HEK293 (cell line): ENCODE results near the gene STUM.

Experiments used
- CTCF ChIA-PET: fragments of 350-600 bp; formaldehyde crosslinking; extraction: SDS; loops from one replicate; lab custom pipeline; 2021; ENCODE audit warnings: antibody characterized with exemption; lab: Yijun Ruan, JAX
- POLR2A ChIA-PET: fragments of 300-600 bp; formaldehyde crosslinking; extraction: SDS; loops from one replicate; lab custom pipeline; 2020; ENCODE audit warnings: antibody characterized with exemption, inconsistent platforms; lab: Yijun Ruan, JAX
- H3K27ac ChIP-seq: fragments of 200-500 bp; sonication (Bioruptor generic); 2 replicates; pipeline ENCODE4 v1.5.1; 2014; ENCODE audit warnings: low read depth, low read length, control low read depth, inconsistent platforms; ENCODE audit errors: extremely low read depth
- H3K36me3 ChIP-seq, 2 experiments: fragments of 200-500 bp in 1 of 2; sonication (Bioruptor generic) in 1 of 2; 1 replicate in 1 of 2; 2 replicates in 1 of 2; pipeline ENCODE4 v1.5.1; 2014 to 2017; ENCODE audit warnings: inconsistent platforms in 2 of 2, low read length in 2 of 2; ENCODE audit not compliant: control insufficient read depth in 2 of 2, insufficient read depth in 1 of 2
- H3K4me1 ChIP-seq: fragments of 200-500 bp; sonication (Bioruptor generic); 2 replicates; pipeline ENCODE4 v1.5.1; 2014; ENCODE audit warnings: mild to moderate bottlenecking, low read length, inconsistent platforms; ENCODE audit not compliant: control insufficient read depth, insufficient read depth
- H3K4me3 ChIP-seq: 2 replicates; pipeline ENCODE4 v1.5.1; 2011; ENCODE audit warnings: low read depth, mild to moderate bottlenecking, control low read depth, low read length, moderate library complexity
- H3K9me3 ChIP-seq: fragments of 200-500 bp; sonication (Bioruptor generic); 2 replicates; pipeline ENCODE4 v1.5.1; 2014; ENCODE audit warnings: low read depth, low read length, inconsistent platforms; ENCODE audit not compliant: control insufficient read depth, insufficient read depth
- HOXC10 ChIP-seq: sonication (generic); formaldehyde crosslinking; IDR thresholded peaks from 2 replicates; pipeline ENCODE4 v1.8.1; 2023; ENCODE audit warnings: mild to moderate bottlenecking, missing genetic modification reagents
- ZBTB1 ChIP-seq: fragments of 450-650 bp; formaldehyde crosslinking; IDR thresholded peaks from 2 replicates; pipeline ENCODE4 v1.5.1; 2016; ENCODE audit warnings: missing biosample characterization, missing genetic modification characterization
- ZIC2 ChIP-seq: fragments of 450-650 bp; formaldehyde crosslinking; IDR thresholded peaks from 2 replicates; pipeline ENCODE4 v1.5.1; 2016; ENCODE audit warnings: missing biosample characterization, missing genetic modification characterization
- ZNF501 ChIP-seq: fragments of 450-650 bp; formaldehyde crosslinking; IDR thresholded peaks from 2 replicates; pipeline ENCODE4 v1.5.1; 2016; ENCODE audit warnings: missing biosample characterization, missing genetic modification characterization
- ZNF677 ChIP-seq: fragments of 450-650 bp; IDR thresholded peaks from 2 replicates; pipeline ENCODE4 v1.5.0; 2018; ENCODE audit warnings: missing biosample characterization, mild to moderate bottlenecking, missing genetic modification characterization, moderate library complexity
- ZNF785 ChIP-seq: fragments of 450-650 bp; formaldehyde crosslinking; IDR thresholded peaks from 2 replicates; pipeline ENCODE4 v1.5.1; 2016; ENCODE audit warnings: missing biosample characterization, missing genetic modification characterization
- ZNF837 ChIP-seq: fragments of 450-650 bp; formaldehyde crosslinking; IDR thresholded peaks from 2 replicates; pipeline ENCODE4 v1.5.1; 2016; ENCODE audit warnings: missing biosample characterization, missing genetic modification characterization
- TF ChIP-seq, protein P1 (sequence below): fragments of 450-650 bp; IDR thresholded peaks from 2 replicates; pipeline ENCODE4 v1.5.1; 2018; ENCODE audit warnings: missing biosample characterization, mild to moderate bottlenecking, missing genetic modification characterization
- TF ChIP-seq, protein P2 (sequence below): fragments of 450-650 bp; formaldehyde crosslinking; IDR thresholded peaks from 2 replicates; pipeline ENCODE4 v1.5.1; 2016; ENCODE audit warnings: missing biosample characterization, missing genetic modification characterization

The STUM gene

DNA sequence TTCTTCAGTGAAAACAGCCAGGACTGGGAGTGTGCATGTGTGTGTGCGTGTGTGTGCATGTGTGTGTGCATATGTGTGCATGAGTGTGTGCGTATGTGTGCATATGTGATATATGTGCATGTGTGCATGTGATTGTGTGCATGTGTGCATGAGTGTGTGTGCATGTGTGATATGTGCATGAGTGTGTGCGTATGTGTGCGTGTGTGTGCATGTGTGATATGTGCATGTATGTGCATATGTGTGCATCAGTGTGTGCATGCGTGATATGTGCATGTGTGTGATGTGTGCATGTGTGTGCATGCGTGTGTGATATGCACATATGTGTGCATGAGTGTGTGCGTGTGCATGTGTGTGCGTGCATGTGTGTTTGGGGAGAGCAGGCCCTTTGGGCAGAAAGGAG, 100.7 kb downstream of the STUM start (continued):
- TF ChIP-seq, protein P1, sequence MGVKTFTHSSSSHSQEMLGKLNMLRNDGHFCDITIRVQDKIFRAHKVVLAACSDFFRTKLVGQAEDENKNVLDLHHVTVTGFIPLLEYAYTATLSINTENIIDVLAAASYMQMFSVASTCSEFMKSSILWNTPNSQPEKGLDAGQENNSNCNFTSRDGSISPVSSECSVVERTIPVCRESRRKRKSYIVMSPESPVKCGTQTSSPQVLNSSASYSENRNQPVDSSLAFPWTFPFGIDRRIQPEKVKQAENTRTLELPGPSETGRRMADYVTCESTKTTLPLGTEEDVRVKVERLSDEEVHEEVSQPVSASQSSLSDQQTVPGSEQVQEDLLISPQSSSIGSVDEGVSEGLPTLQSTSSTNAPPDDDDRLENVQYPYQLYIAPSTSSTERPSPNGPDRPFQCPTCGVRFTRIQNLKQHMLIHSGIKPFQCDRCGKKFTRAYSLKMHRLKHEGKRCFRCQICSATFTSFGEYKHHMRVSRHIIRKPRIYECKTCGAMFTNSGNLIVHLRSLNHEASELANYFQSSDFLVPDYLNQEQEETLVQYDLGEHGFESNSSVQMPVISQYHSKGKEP (tag by site-specific recombination): no peak

DNA sequence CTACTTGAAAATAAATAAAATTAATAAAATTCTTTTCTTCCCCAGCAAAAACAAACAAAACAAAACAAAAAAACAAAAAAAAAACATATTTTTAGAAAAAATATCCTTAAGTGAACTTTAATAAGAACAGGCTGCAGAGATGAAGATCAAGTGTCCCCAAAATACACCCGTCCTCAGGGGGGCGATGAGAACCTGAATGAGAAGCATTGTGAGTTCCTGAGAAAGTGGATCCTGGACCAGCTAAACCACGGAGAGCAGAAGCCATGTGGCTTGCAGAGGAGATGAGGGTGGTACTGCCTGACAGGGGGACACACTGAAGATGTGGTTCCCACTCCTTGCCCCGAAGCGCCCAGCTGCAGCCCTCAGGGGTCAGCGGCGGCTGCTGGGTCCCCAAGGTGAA, 101.2 kb downstream of the STUM start:
- POLR2A ChIA-PET: no interaction called here
- no peak for TF ChIP-seq ZNF837 (tag by site-specific recombination)
- peak; percentile 79 for TF ChIP-seq ZNF677 (tag by site-specific recombination)
- no peak overlapping the region for H3K27ac ChIP-seq

DNA sequence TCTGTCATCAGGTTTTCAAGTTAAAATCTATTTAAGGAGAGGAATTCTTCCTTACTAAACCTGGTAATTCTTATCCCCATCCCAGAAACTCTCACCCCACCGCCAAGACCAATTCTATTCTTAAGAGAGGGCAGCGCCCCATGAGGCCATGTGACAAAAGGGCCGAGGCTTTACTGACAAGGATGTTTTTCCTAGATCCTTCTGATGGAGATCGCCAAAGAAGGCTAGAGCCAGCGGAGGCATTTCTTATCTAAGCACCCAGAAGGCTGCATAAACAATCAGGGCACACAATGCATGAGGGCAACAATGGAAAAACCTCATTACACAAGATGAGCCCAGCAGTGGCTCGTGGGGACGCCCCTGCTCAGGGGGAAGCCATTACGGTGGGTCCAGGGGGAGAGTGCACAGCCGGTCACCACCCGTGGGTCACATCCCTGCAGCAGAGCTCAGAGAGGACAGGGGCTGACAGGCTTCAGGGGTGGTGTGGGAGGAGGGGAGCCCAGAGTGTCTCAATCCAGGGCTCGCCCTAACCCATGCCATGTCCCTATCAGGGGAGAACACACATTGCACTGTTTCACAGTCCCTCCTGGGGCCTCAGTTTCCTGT, 101.8 kb downstream of the STUM start:
- Histone ChIP-seq H3K4me3 (no peak overlapping the region), H3K27ac (no peak overlapping the region), H3K9me3 (no peaks in the 10 kb centered on the region), H3K4me1 (0 out of 2 replicates have a peak, but pooled peaks cover 1% of the 10 kb centered on the region), H3K36me3 (peaks cover 0 to 24% of the 10 kb centered on the region in 2 experiments; a peak in 1 of 3 replicates)
- TF ChIP-seq ZIC2 (tag by site-specific recombination) (peak; percentile 87), ZNF785 (tag by site-specific recombination) (no peak)
- CTCF ChIA-PET: interaction anchor here (0.5 to 3.4 kb wide), 9 partner anchors 9 to 361 kb away, joined by 3 to 17 read pairs (median 3); no protein-coding TSS in a partner anchor
- POLR2A ChIA-PET: no interaction called here

More for the DNA sequence above, 101.2 kb downstream of the STUM start:
- Histone ChIP-seq H3K9me3 (no peaks in the 10 kb centered on the region), H3K36me3 (peaks cover 0 to 24% of the 10 kb centered on the region in 2 experiments; a peak in 1 of 3 replicates), H3K4me3 (no peak overlapping the region), H3K4me1 (no peaks in the 10 kb centered on the region)
- CTCF ChIA-PET: interaction anchor here (0.6 to 3.4 kb wide), 8 partner anchors 9 to 651 kb away, joined by 3 to 17 read pairs (median 4); no protein-coding TSS in a partner anchor

DNA sequence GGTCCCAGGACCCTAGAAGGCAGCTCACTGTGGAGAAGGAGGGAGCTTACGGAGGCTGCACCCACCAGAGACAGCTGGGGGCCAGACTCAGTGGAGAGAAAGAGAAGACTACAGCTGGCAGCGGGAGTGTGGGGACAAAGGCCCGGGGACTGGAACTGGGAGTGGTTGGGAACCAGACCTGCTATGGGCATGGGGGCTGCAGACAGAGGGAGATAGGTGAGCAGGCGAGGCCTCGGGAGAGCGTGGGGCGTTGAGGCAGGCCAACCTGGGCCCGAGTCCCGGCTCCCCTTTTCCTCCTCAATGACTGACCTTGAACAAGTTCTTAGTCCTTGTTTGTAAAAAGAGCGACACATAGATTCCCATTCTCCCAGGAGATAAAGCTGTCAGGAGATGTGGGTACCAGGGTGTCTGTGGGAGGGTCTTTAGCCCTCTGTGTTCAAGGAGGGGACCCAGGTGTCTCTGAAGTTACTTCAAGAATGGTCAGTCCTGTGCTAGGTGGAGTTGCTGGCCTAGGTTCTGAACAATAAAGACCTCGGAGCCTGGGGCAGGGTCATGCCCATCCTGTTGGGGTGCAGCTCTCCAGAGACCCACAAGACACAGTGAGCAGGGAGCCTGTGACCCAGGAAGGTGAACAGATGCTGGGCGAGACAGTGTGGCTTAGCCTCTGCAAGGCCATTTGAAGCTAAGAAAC, 102.6 kb downstream of the STUM start:
- POLR2A ChIA-PET: no interaction called here
- peaks cover 0 to 24% of the 10 kb centered on the region in 2 experiments; a peak in 1 of 3 replicates for H3K36me3 ChIP-seq
- peaks cover 8% of the 10 kb centered on the region for H3K4me1 ChIP-seq
- H3K9me3 ChIP-seq: no peaks in the 10 kb centered on the region
- no peak for TF ChIP-seq ZBTB1 (tag by site-specific recombination)
- TF ChIP-seq, protein P2, sequence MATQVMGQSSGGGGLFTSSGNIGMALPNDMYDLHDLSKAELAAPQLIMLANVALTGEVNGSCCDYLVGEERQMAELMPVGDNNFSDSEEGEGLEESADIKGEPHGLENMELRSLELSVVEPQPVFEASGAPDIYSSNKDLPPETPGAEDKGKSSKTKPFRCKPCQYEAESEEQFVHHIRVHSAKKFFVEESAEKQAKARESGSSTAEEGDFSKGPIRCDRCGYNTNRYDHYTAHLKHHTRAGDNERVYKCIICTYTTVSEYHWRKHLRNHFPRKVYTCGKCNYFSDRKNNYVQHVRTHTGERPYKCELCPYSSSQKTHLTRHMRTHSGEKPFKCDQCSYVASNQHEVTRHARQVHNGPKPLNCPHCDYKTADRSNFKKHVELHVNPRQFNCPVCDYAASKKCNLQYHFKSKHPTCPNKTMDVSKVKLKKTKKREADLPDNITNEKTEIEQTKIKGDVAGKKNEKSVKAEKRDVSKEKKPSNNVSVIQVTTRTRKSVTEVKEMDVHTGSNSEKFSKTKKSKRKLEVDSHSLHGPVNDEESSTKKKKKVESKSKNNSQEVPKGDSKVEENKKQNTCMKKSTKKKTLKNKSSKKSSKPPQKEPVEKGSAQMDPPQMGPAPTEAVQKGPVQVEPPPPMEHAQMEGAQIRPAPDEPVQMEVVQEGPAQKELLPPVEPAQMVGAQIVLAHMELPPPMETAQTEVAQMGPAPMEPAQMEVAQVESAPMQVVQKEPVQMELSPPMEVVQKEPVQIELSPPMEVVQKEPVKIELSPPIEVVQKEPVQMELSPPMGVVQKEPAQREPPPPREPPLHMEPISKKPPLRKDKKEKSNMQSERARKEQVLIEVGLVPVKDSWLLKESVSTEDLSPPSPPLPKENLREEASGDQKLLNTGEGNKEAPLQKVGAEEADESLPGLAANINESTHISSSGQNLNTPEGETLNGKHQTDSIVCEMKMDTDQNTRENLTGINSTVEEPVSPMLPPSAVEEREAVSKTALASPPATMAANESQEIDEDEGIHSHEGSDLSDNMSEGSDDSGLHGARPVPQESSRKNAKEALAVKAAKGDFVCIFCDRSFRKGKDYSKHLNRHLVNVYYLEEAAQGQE: peak; percentile 64
- H3K4me3 ChIP-seq: no peak overlapping the region
- H3K27ac ChIP-seq: no peak overlapping the region
- CTCF ChIA-PET: interaction anchor here (0.5 to 3.4 kb wide), 7 partner anchors 10 to 313 kb away, joined by 3 to 17 read pairs (median 3); no protein-coding TSS in a partner anchor

DNA sequence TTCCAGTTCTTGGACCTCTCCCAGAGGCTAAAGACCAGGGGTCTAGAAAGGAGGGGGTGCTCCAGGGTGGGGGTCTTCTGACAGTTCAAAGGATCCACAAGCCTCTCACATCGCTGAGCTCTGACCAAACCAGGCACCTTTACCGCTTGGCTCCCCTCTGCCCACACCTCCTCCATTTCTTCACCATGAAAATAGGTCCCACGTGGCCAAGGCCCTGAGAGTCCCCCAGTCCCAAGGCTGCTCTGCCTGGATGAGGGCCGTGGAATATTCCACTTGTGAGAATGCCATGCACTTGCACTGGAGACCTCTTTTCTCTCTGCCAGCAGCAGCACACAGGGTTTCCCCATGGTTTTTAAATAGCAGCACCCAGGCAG, 103.2 kb downstream of the STUM start:
- no peak overlapping the region for H3K27ac ChIP-seq
- no peak overlapping the region for H3K4me3 ChIP-seq
- no peaks in the 10 kb centered on the region for H3K9me3 ChIP-seq
- POLR2A ChIA-PET: no interaction called here
- peaks cover 0 to 21% of the 10 kb centered on the region in 2 experiments; a peak in 1 of 3 replicates for H3K36me3 ChIP-seq
- CTCF ChIA-PET: interaction anchor here (0.7 to 1.3 kb wide), 3 partner anchors 13 to 55 kb away, joined by 3 to 4 read pairs (median 3); no protein-coding TSS in a partner anchor
- H3K4me1 ChIP-seq: peaks cover 14% of the 10 kb centered on the region
- TF ChIP-seq ZNF501 (tag by site-specific recombination): no peak
- no peak for TF ChIP-seq HOXC10
- TF ChIP-seq, all 188 proteins: peak for 0
